BJ (cell line): Measurements from ENCODE around the gene CNTN5. TPM values are rescaled to one million over a fixed set of nuclear protein-coding genes. Genes with fewer than 3 reads are reported as not detected.

ENCODE experiments used
- CTCF ChIA-PET: fragments of 350-600 bp; formaldehyde crosslinking; extraction: SDS; loops from one replicate; lab custom pipeline; 2021; ENCODE audit warnings: antibody characterized with exemption, inconsistent platforms; lab: Yijun Ruan, JAX
- POLR2A ChIA-PET: fragments of 300-600 bp; sonication (Branson Sonifier 250); formaldehyde crosslinking; extraction: SDS; loops from one replicate; lab custom pipeline; 2021; ENCODE audit warnings: antibody characterized with exemption; lab: Charles Lee
- DNase-seq: peaks from one replicate; pipeline ENCODE4 v3.0.0-alpha.2; 2011; ENCODE audit warnings: low read depth
- H3K27me3 ChIP-seq: 2 replicates; pipeline ENCODE4 v1.6.0; 2011; ENCODE audit warnings: low read length; ENCODE audit not compliant: control insufficient read depth, insufficient read depth
- H3K36me3 ChIP-seq: 2 replicates; pipeline ENCODE4 v1.5.1; 2011; ENCODE audit warnings: low read length; ENCODE audit not compliant: control insufficient read depth, insufficient read depth
- H3K4me3 ChIP-seq: 2 replicates; pipeline ENCODE4 v1.5.1; 2011; ENCODE audit warnings: low read depth, mild to moderate bottlenecking, control low read depth, low read length
- polyA plus RNA-seq: library from polyadenylated mRNA; depleted of rRNA; stranded (reverse); fragments of >200 nt; gene quantifications from 2 replicates; pipeline ENCODE4 v1.2.3, GENCODE V29; 2011
- TF ChIP-seq, protein P1 (sequence below): IDR thresholded peaks from 2 replicates; pipeline ENCODE4 v1.5.1; 2011; ENCODE audit warnings: low read depth, mild to moderate bottlenecking, control low read depth, inconsistent platforms, low read length, moderate library complexity; ENCODE audit not compliant: insufficient read depth

Gene CNTN5
- polyA plus RNA-seq, 1 experiment = not detected

DNA sequence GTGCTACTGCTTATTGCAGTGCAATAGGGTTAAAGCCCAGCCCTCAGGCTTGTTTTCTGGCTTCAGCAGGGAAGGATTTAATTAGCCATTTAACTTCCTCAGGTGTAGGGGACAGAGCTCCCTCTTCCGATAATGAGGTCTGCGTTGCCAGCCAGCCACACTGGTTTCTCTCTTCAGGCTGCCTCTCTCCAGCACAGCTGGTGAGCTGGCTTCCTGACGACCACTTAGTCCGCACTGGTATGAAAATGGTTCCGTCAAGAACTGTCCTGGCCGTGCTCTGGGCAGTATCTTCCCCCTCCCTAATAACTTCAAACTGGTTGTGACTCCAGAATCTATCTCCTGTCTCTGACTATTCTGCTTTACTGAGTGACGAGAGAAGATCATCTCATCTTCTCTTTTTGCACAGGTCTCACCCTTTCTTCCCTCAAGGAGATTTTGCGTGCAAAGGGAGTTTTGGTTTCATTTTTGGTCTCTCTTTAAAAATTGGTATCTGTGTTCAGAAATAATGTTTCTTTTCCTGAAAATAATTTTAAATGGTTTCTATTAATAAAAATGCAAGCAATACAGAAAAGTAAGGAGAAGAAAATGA, 49.2 kb downstream of the CNTN5 start:
- ChIA-PET CTCF (no interaction called here), POLR2A (no interaction called here)

DNA sequence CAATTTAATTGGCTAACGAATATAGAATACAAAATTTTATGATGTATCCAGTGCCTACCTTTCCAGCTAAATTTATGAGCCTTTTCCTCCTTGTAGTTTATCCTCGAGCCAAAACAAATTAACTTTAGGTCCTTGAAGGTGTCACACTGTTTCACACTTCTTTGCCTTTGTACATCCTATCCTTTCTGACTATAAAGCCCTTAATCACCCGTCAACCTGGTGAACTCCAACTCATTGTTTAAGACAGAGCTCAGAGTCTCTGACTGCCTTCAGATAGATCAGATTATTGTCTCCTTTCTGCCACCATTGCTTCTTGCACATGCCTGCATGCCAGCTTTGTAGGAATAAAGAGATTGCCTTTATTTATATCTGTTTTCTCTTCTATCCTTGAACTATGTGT, 58.8 kb downstream of the CNTN5 start:
- H3K4me3 ChIP-seq = no peak overlapping the region
- CTCF ChIA-PET = no interaction called here
- H3K36me3 ChIP-seq = no peaks in the 10 kb centered on the region
- TF ChIP-seq, protein P1, sequence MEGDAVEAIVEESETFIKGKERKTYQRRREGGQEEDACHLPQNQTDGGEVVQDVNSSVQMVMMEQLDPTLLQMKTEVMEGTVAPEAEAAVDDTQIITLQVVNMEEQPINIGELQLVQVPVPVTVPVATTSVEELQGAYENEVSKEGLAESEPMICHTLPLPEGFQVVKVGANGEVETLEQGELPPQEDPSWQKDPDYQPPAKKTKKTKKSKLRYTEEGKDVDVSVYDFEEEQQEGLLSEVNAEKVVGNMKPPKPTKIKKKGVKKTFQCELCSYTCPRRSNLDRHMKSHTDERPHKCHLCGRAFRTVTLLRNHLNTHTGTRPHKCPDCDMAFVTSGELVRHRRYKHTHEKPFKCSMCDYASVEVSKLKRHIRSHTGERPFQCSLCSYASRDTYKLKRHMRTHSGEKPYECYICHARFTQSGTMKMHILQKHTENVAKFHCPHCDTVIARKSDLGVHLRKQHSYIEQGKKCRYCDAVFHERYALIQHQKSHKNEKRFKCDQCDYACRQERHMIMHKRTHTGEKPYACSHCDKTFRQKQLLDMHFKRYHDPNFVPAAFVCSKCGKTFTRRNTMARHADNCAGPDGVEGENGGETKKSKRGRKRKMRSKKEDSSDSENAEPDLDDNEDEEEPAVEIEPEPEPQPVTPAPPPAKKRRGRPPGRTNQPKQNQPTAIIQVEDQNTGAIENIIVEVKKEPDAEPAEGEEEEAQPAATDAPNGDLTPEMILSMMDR = no peak
- POLR2A ChIA-PET = no interaction called here
- no peaks in the 10 kb centered on the region for H3K27me3 ChIP-seq
- DNase-seq = no peak

More for the DNA sequence above, 49.2 kb downstream of the CNTN5 start:
- no peak for DNase-seq
- TF ChIP-seq, protein P1 = no peak
- no peaks in the 10 kb centered on the region for H3K27me3 ChIP-seq
- no peak overlapping the region for H3K4me3 ChIP-seq
- no peaks in the 10 kb centered on the region for H3K36me3 ChIP-seq

DNA sequence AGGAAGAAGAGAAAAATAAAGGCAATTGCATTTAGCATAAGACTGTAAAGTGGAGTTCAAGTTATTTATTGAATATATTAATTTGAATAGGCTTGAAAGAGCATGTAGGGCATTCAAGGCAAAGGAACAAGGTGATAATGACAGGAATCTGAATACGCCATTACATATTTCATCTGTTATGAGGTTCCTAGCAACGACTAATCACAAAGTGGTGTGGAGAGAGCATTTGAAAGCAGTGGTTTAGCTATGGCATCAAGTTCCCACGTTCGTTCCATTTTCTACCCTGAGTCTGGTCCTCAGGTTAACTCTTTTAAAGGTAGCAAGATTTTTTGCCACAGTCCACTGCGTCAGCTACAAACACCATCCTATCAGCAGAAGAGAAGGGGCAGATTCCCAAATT, 59.4 kb downstream of the CNTN5 start:
- H3K36me3 ChIP-seq = no peaks in the 10 kb centered on the region
- ChIA-PET POLR2A (no interaction called here), CTCF (no interaction called here)
- DNase-seq = no peak
- H3K27me3 ChIP-seq = no peaks in the 10 kb centered on the region
- TF ChIP-seq, protein P1 = no peak
- H3K4me3 ChIP-seq = no peak overlapping the region

DNA sequence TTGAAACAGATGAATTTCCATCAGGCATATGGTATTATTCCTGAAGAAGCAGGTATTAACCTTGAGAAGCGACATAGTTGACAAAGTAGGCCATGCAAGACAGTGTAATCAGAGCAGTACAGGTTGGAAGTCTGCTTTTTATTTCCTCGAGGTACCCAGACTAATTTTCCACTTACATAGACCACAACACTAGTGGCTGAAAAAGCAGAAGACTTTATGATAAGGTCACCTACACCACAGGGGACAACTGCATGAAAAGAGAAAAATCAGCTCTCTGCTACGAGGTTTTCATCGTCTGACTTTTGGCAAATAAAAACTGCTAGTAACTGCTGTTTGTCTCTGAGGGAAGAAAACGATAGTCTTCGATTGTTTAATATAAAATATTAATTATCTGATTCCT, 77.5 kb downstream of the CNTN5 start:
- TF ChIP-seq, protein P1 = no peak
- ChIA-PET CTCF (no interaction called here), POLR2A (no interaction called here)
- no peak overlapping the region for H3K4me3 ChIP-seq
- no peak for DNase-seq
- no peaks in the 10 kb centered on the region for H3K36me3 ChIP-seq
- H3K27me3 ChIP-seq = no peaks in the 10 kb centered on the region

DNA sequence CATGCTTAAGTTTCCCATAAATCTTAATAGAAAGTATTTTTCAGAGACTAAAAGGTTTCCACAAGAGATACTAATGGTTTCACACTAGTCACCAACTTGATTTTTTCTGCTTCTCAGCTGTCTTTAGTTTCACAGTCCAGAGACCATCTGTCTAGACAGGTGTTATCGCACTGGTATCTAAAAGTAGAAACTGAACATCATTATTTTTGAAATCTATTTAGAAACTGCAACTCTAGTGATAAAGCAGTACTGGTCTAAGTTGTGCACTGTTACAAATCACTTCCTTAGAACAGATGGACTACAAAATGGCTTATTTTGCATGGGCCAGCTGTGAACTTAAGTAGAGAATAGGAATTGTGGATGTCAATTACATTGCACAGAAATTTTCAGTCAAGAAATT, 78.0 kb downstream of the CNTN5 start:
- Histone ChIP-seq H3K36me3 (no peaks in the 10 kb centered on the region), H3K4me3 (no peak overlapping the region), H3K27me3 (no peaks in the 10 kb centered on the region)
- TF ChIP-seq, protein P1 = no peak
- ChIA-PET POLR2A (no interaction called here), CTCF (no interaction called here)
- no peak for DNase-seq
